Nephron (organoid): ENCODE data around the gene TBC1D20.

Source experiments
- H3K27ac Mint-ChIP-seq, 3 experiments: 2 replicates each; pipeline ENCODE4 v1.8.0; 2020; ENCODE audit warnings: mixed read lengths in 3 of 3, mild to moderate bottlenecking in 2 of 3, moderate library complexity in 1 of 3
- H3K27me3 Mint-ChIP-seq: 2 replicates; pipeline ENCODE4 v1.8.0; 2021; ENCODE audit warnings: low read depth, mild to moderate bottlenecking, moderate library complexity, mixed read lengths
- H3K36me3 Mint-ChIP-seq: 2 replicates; pipeline ENCODE4 v1.8.0; 2020; ENCODE audit warnings: low read depth, mixed read lengths
- H3K4me1 Mint-ChIP-seq: 2 replicates; pipeline ENCODE4 v1.8.0; 2020; ENCODE audit warnings: mixed read lengths
- H3K4me3 Mint-ChIP-seq, 3 experiments: 2 replicates each; pipeline ENCODE4 v1.8.0; 2020; ENCODE audit warnings: mild to moderate bottlenecking in 3 of 3, mixed read lengths in 3 of 3, moderate library complexity in 2 of 3
- H3K9me3 Mint-ChIP-seq: 2 replicates; pipeline ENCODE4 v1.8.0; 2020; ENCODE audit warnings: mixed read lengths
- TF ChIP-seq, protein P1 (sequence below), 3 experiments: fragments of 200-600 bp; sonication (generic); IDR thresholded peaks; one replicate each; pipeline ENCODE4 v1.5.0; 2021; ENCODE audit warnings: antibody characterized with exemption in 3 of 3; ENCODE audit not compliant: unreplicated experiment in 3 of 3

The TBC1D20 gene

DNA sequence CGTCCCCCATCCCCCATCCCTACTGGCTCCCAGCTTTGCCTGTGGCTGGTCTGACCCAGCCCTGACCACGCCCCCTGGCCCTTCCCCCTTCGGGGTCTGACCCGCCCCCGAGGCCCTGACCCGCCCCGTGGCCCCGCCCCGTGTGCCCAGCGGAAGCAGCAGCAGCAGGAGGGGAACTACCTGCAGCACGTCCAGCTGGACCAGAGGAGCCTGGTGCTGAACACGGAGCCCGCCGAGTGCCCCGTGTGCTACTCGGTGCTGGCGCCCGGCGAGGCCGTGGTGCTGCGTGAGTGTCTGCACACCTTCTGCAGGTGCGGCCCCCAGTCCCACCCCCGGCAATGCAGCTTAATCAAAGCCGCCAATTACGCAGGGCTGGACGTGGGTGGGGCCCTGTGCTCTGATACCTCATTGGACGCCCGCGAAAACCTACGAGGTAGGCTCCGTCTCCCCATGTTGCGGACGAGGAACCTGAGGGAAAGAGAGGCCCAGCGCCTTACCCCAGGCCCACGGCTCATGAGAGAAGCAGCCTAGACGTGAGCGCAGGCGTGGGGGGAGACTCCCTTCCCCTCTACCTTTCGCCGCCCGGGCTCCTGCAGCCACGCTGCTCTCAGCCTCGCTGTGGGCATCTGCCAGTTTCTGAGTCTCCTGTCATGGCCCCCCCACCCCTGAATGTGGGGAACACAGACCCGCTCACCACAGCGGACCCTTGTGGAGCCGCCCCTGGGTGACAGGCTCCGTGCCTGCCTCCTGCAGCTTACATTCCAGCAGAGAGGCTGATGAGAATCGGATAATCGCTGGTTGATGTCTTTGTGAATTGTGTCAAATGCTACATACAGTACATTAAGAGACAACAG lies 41.4 kb downstream of the TBC1D20 start:
- H3K27me3 Mint-ChIP-seq: no peaks in the 10 kb centered on the region
- peaks cover 58% of the 10 kb centered on the region for H3K36me3 Mint-ChIP-seq
- H3K4me1 Mint-ChIP-seq: peaks cover 4% of the 10 kb centered on the region
- H3K27ac Mint-ChIP-seq: no peak overlapping the region
- TF ChIP-seq, protein P1, sequence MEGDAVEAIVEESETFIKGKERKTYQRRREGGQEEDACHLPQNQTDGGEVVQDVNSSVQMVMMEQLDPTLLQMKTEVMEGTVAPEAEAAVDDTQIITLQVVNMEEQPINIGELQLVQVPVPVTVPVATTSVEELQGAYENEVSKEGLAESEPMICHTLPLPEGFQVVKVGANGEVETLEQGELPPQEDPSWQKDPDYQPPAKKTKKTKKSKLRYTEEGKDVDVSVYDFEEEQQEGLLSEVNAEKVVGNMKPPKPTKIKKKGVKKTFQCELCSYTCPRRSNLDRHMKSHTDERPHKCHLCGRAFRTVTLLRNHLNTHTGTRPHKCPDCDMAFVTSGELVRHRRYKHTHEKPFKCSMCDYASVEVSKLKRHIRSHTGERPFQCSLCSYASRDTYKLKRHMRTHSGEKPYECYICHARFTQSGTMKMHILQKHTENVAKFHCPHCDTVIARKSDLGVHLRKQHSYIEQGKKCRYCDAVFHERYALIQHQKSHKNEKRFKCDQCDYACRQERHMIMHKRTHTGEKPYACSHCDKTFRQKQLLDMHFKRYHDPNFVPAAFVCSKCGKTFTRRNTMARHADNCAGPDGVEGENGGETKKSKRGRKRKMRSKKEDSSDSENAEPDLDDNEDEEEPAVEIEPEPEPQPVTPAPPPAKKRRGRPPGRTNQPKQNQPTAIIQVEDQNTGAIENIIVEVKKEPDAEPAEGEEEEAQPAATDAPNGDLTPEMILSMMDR (IDR thresholded peaks at IDR 0.05; ENCODE audit: unreplicated experiment in 3 of 3): no peak
- H3K9me3 Mint-ChIP-seq: no peaks in the 10 kb centered on the region
- H3K4me3 Mint-ChIP-seq: no peak overlapping the region

DNA sequence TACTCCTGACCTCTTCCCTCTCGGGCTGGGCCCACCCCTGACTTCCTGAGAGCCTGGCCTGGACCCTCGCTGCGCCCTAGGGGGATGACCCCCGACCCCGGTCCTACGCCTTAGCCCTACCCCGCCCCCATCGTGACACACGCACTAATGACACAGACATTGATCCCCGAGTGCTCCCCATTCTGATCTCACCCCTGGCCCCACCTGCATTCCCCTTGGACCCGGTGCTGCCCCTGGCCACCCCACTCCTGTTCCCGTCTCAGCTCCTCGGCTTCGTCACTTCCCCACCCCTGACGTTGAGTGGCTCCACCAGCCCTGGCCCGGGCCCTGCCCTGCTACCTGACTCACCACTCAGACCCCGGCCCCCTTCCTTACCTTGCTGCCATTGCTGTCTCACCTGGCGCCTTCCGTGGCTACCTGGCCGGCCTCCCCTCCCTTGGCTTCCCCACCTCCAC lies 42.1 kb downstream of the TBC1D20 start:
- no peaks in the 10 kb centered on the region for H3K9me3 Mint-ChIP-seq
- peaks cover 66% of the 10 kb centered on the region for H3K36me3 Mint-ChIP-seq
- no peak overlapping the region for H3K27ac Mint-ChIP-seq
- H3K4me1 Mint-ChIP-seq: peaks cover 4% of the 10 kb centered on the region
- TF ChIP-seq, protein P1 (IDR thresholded peaks at IDR 0.05; ENCODE audit: unreplicated experiment in 3 of 3): no peak
- no peak overlapping the region for H3K4me3 Mint-ChIP-seq
- no peaks in the 10 kb centered on the region for H3K27me3 Mint-ChIP-seq

DNA sequence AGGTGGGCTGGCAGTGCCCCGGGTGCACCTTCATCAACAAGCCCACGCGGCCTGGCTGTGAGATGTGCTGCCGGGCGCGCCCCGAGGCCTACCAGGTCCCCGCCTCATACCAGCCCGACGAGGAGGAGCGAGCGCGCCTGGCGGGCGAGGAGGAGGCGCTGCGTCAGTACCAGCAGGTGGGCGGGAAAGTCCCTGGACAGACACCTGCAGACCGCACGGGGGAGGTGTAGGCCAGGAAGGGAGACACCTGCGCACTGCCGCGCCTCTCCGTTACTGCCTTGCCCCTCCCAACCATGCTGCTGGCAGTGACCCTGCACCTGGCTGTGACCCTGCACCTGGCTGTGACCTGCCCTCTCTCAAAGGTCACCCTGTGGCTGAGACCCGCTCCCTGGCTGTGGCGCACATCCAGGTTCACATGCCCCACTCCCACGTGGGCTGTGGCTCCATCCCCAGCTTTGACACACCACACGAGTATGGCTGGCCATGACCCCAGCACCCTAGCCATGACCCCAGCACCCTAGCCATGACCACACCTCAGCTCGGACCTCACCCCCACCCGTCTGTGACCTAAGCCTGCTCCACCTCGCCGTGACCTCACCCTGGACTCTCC lies 42.7 kb downstream of the TBC1D20 start:
- Mint-ChIP-seq H3K27ac (no peak overlapping the region), H3K4me3 (no peak overlapping the region), H3K36me3 (peaks cover 61% of the 10 kb centered on the region), H3K27me3 (no peaks in the 10 kb centered on the region), H3K4me1 (peaks cover 4% of the 10 kb centered on the region), H3K9me3 (no peaks in the 10 kb centered on the region)
- TF ChIP-seq, protein P1 (IDR thresholded peaks at IDR 0.05; ENCODE audit: unreplicated experiment in 3 of 3): no peak

DNA sequence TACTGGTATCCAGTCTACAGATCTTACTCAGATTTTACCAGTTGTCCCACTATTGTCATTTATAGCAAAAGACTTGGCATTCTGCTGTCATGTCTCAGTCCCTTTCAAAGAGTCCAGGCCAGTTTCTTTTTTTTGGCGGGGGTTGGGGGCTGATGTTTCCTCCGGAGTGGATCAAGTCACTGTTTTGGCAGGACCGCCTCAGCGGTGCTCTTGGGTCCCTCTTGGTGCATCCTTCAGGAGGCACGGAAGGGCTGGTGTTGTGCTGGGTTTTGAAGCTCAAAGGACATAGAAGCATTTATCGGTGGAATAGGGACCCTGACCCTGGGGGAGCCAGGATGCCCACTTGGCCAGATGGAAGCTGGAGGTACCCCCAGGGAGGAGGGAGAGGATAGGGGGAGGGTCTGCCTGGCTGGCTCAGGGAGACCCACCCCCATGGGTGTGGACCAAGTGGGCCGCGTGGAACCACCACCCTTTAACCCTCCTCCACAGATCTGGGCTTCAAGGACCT lies 43.4 kb downstream of the TBC1D20 start:
- H3K27me3 Mint-ChIP-seq: no peaks in the 10 kb centered on the region
- H3K4me3 Mint-ChIP-seq: no peak overlapping the region
- H3K4me1 Mint-ChIP-seq: peaks cover 4% of the 10 kb centered on the region
- H3K27ac Mint-ChIP-seq: no peak overlapping the region
- H3K9me3 Mint-ChIP-seq: no peaks in the 10 kb centered on the region
- peaks cover 53% of the 10 kb centered on the region for H3K36me3 Mint-ChIP-seq
- TF ChIP-seq, protein P1 (IDR thresholded peaks at IDR 0.05; ENCODE audit: unreplicated experiment in 3 of 3): no peak

DNA sequence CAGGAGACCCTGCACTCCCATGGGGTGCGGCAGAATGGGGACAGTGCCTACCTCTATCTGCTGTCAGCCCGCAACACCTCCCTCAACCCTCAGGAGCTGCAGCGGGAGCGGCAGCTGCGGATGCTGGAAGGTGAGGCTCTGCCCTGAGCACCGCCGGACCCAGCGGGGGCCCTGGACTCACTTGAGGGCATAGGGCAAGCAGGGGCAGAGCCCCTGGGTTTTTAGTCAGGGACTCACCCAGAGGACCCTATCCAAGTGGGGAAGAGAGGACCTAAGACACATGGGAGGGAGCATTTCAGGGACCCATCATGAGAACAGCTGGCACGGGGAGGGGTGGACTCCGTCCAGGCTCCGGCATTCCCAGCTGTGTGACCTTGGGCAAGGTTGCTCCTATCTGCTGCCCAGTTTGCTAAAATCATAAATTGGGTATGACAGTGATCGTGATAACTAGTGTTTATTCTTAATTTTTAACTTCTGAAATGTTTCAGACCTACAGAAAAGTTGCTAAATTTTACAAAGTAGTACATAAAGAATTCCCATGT lies 44.5 kb downstream of the TBC1D20 start:
- Mint-ChIP-seq H3K9me3 (no peaks in the 10 kb centered on the region), H3K27me3 (no peaks in the 10 kb centered on the region), H3K4me3 (no peak overlapping the region)

More for the DNA sequence above, 44.5 kb downstream of the TBC1D20 start:
- TF ChIP-seq, protein P1 (IDR thresholded peaks at IDR 0.05; ENCODE audit: unreplicated experiment in 3 of 3): no peak
- H3K27ac Mint-ChIP-seq: no peak overlapping the region
- H3K4me1 Mint-ChIP-seq: peaks cover 4% of the 10 kb centered on the region
- H3K36me3 Mint-ChIP-seq: peaks cover 59% of the 10 kb centered on the region
